Keratinocyte (primary cell): Measurements from ENCODE around the gene COQ7. TPM values are rescaled to one million over a fixed set of nuclear protein-coding genes. Genes with fewer than 3 reads are reported as not detected.

Experiments
- DNase-seq: peaks from one replicate; pipeline ENCODE4 v3.0.0-alpha.2; 2011; ENCODE audit warnings: low read depth, missing footprints, low spot score
- FAIRE-seq: peaks from 2 replicates; lab custom pipeline; 2011; peaks lifted over from hg19 to GRCh38; lab: Jason Lieb, UNC
- H2AFZ ChIP-seq: 2 replicates; pipeline ENCODE4 v1.6.0; 2012; ENCODE audit warnings: low read length, control low read depth, inconsistent platforms; ENCODE audit not compliant: control insufficient read depth
- H3K27ac ChIP-seq: 2 replicates; pipeline ENCODE4 v1.5.1; 2011; ENCODE audit warnings: low read length; ENCODE audit not compliant: control insufficient read depth, insufficient read depth
- H3K27me3 ChIP-seq: 3 replicates; pipeline ENCODE4 v1.6.0; 2011; ENCODE audit warnings: low read length; ENCODE audit not compliant: control insufficient read depth, insufficient read depth; ENCODE audit errors: extremely low read depth
- H3K36me3 ChIP-seq, 2 experiments: 2 replicates in 1 of 2; 3 replicates in 1 of 2; pipeline ENCODE4 v1.5.1; 2011; ENCODE audit warnings: low read length in 2 of 2, mild to moderate bottlenecking in 1 of 2; ENCODE audit not compliant: control insufficient read depth in 2 of 2, insufficient read depth in 2 of 2; ENCODE audit errors: extremely low read depth in 1 of 2
- H3K4me1 ChIP-seq: 3 replicates; pipeline ENCODE4 v1.5.1; 2011; ENCODE audit warnings: low read length; ENCODE audit not compliant: control insufficient read depth, insufficient read depth; ENCODE audit errors: extremely low read depth
- H3K4me2 ChIP-seq: 3 replicates; pipeline ENCODE4 v1.6.0; 2011; ENCODE audit warnings: low read depth, low read length; ENCODE audit not compliant: control insufficient read depth, insufficient read depth; ENCODE audit errors: extremely low read depth
- H3K4me3 ChIP-seq, 3 experiments: fragments of 200-600 bp in 1 of 3; sonication (generic) in 1 of 3; 2 replicates in 2 of 3; 3 replicates in 1 of 3; pipeline ENCODE4 v1.5.1; 2011 to 2016; ENCODE audit warnings: low read length in 3 of 3, mild to moderate bottlenecking in 3 of 3, control low read depth in 2 of 3, inconsistent platforms in 1 of 3, low read depth in 1 of 3, mixed read lengths in 1 of 3, mixed run types in 1 of 3, moderate library complexity in 1 of 3; ENCODE audit not compliant: control insufficient read depth in 2 of 3, insufficient read depth in 2 of 3; ENCODE audit errors: extremely low read depth in 1 of 3
- H3K79me2 ChIP-seq: 2 replicates; pipeline ENCODE4 v1.6.0; 2012; ENCODE audit warnings: low read length; ENCODE audit not compliant: control insufficient read depth, insufficient read depth
- H3K9ac ChIP-seq: 3 replicates; pipeline ENCODE4 v1.6.0; 2011; ENCODE audit warnings: low read length; ENCODE audit not compliant: control insufficient read depth, insufficient read depth; ENCODE audit errors: extremely low read depth
- H3K9me1 ChIP-seq: 3 replicates; pipeline ENCODE4 v1.6.0; 2011; ENCODE audit warnings: low read length; ENCODE audit not compliant: control insufficient read depth, insufficient read depth; ENCODE audit errors: extremely low read depth
- H3K9me3 ChIP-seq: 2 replicates; pipeline ENCODE4 v1.5.1; 2012; ENCODE audit warnings: low read depth, low read length; ENCODE audit not compliant: control insufficient read depth
- H4K20me1 ChIP-seq: 3 replicates; pipeline ENCODE4 v1.6.0; 2011; ENCODE audit warnings: low read length; ENCODE audit not compliant: control insufficient read depth, insufficient read depth; ENCODE audit errors: extremely low read depth
- EZH2 ChIP-seq: IDR thresholded peaks from one replicate; pipeline ENCODE4 v1.6.1; 2012; ENCODE audit warnings: inconsistent platforms, mild to moderate bottlenecking, low read length, moderate library complexity
- dilution Hi-C: fragments of 300-500 bp; cut with MboI; formaldehyde crosslinking; loops from one replicate; pipeline ENCODE4 v1.7.0; 2020; ENCODE audit warnings: low sequenced_read_pairs; ENCODE audit not compliant: extremely low pct_ligation_motif_present
- polyA plus RNA-seq, 5 experiments: library from polyadenylated mRNA; depleted of rRNA in 3 of 5; stranded (reverse) in 3 of 5; stranded (forward) in 1 of 5; unstranded in 1 of 5; fragments of >200 nt; gene quantifications; 1 replicate in 1 of 5; 2 replicates in 3 of 5; 3 replicates in 1 of 5; pipeline versions ENCODE4 v1.2.1 to v1.2.3, GENCODE V29; 2011 to 2012; ENCODE audit warnings: missing spikeins in 2 of 5, low read depth in 1 of 5, low replicate concordance in 1 of 5
- TF ChIP-seq, protein P1 (sequence below), 3 experiments: IDR thresholded peaks in 1 of 3; conservative IDR thresholded peaks in 1 of 3; optimal IDR thresholded peaks in 1 of 3; 2 replicates in 2 of 3; 3 replicates in 1 of 3; pipeline versions ENCODE3 to v1.5.1; 2011; ENCODE audit warnings: low read length in 3 of 3, mild to moderate bottlenecking in 3 of 3, moderate library complexity in 2 of 3, control low read depth in 1 of 3, inconsistent platforms in 1 of 3; ENCODE audit not compliant: insufficient read depth in 2 of 3; ENCODE audit errors: extremely low read depth in 1 of 3

COQ7 gene
- polyA plus RNA-seq, 1 donor (not counting 4 experiments of a cell fraction or from before 2014, with no cell fraction given) = 11.0 TPM

DNA sequence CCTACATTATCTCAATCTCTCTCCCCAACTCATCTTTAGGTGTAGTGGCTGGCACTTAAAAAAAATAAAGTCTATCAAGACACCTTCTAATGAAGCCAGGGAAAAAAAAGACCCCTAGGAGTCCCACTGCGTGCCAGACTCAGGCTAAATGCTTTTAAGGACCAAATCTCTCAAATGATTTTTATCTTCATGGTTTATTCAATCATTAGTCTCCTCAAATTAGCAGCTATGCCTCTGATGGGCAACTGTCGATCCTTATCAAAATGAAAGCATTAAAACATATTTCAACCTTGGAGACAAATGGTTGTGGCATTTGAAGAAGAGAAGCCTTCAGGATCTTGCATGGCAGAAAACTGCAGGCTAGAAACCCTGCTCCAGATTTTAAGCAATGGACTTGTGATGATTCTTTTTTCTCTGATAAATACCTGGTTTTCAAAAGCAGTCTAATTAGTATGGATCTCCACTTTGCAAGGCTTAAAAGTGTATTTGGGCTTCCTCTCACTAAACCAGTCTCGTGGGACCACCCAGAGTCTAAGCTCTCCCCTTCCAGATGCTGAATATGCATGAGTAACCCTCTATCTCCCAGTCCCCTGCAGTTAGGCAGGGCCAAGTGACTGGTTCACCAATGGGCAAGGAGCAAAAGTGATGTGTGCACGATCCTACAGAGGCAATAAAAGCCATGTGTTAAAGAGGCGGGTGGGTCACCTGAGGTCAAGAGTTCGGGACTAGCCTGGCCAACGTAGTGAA, 61.2 kb downstream of the COQ7 start:
- no peak for FAIRE-seq

More for the DNA sequence above, 61.2 kb downstream of the COQ7 start:
- no peak for DNase-seq
- H3K4me2 ChIP-seq = no peak overlapping the region
- no peak overlapping the region for H3K9ac ChIP-seq
- peaks cover 14% of the 10 kb centered on the region for H3K4me1 ChIP-seq
- H3K9me3 ChIP-seq = no peaks in the 10 kb centered on the region
- no peaks in the 10 kb centered on the region for H3K9me1 ChIP-seq
- H3K4me3 ChIP-seq = no peak overlapping the region
- dilution Hi-C loops = no loop called here
- H3K27ac ChIP-seq = no peak overlapping the region
- TF ChIP-seq EZH2 = no peak
- TF ChIP-seq, protein P1, sequence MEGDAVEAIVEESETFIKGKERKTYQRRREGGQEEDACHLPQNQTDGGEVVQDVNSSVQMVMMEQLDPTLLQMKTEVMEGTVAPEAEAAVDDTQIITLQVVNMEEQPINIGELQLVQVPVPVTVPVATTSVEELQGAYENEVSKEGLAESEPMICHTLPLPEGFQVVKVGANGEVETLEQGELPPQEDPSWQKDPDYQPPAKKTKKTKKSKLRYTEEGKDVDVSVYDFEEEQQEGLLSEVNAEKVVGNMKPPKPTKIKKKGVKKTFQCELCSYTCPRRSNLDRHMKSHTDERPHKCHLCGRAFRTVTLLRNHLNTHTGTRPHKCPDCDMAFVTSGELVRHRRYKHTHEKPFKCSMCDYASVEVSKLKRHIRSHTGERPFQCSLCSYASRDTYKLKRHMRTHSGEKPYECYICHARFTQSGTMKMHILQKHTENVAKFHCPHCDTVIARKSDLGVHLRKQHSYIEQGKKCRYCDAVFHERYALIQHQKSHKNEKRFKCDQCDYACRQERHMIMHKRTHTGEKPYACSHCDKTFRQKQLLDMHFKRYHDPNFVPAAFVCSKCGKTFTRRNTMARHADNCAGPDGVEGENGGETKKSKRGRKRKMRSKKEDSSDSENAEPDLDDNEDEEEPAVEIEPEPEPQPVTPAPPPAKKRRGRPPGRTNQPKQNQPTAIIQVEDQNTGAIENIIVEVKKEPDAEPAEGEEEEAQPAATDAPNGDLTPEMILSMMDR (optimal IDR thresholded peaks at IDR 0.05 in 1 of 3, IDR thresholded peaks at IDR 0.05 in 1 of 3, conservative IDR thresholded peaks at IDR 0.05 in 1 of 3; ENCODE audit: extremely low read depth in 1 of 3, insufficient read depth in 2 of 3, low read length in 3 of 3) = no peak
- no peaks in the 10 kb centered on the region for H3K36me3 ChIP-seq
- H3K27me3 ChIP-seq = no peaks in the 10 kb centered on the region
- no peak overlapping the region for H2AFZ ChIP-seq
- H3K79me2 ChIP-seq = no peaks in the 10 kb centered on the region
- no peaks in the 10 kb centered on the region for H4K20me1 ChIP-seq

Other genes starting within 250 kb of the COQ7 start
- 26.6 to 34.2 TPM (median 27.6 TPM) in 3 replicates for gene SMG1, start 141.2 kb upstream of the COQ7 start, polyA plus RNA-seq
- 6.4 to 8.5 TPM (median 6.4 TPM) in 3 replicates for gene TMC7, start 83.7 kb upstream of the COQ7 start, polyA plus RNA-seq
- 4.9 to 6.6 TPM (median 5.9 TPM) in 3 replicates for gene ITPRIPL2, start 46.4 kb downstream of the COQ7 start, polyA plus RNA-seq
- 0.04 to 0.23 TPM in 2 of 3 replicates, not detected in the other for gene SYT17, start 100.6 kb downstream of the COQ7 start, polyA plus RNA-seq
- gene CLEC19A, start 218.1 kb downstream of the COQ7 start, polyA plus RNA-seq = not detected in 3 replicates